Liver (tissue), 9 donors: Measurements from ENCODE around the gene ERBIN. TPM values are rescaled to one million over a fixed set of nuclear protein-coding genes. Genes with fewer than 3 reads are reported as not detected.

Source experiments
- DNase-seq: peaks from one replicate; pipeline ENCODE4 v3.0.0-alpha.2; 2017; ENCODE audit warnings: low spot score
- H3K27ac ChIP-seq, 2 donors: one replicate each; pipeline ENCODE4 v1.7.0; 2013; ENCODE audit warnings: inconsistent platforms in 2 of 2, low read length in 2 of 2, control low read depth in 1 of 2, low read depth in 1 of 2, mild to moderate bottlenecking in 1 of 2
- H3K27me3 ChIP-seq, 4 donors: one replicate each; pipeline versions ENCODE4 v1.6.1 to v1.7.0; 2013; ENCODE audit warnings: low read length in 3 of 4, inconsistent platforms in 1 of 4, mild to moderate bottlenecking in 1 of 4, moderate library complexity in 1 of 4; ENCODE audit not compliant: control insufficient read depth in 4 of 4, insufficient read depth in 4 of 4
- H3K36me3 ChIP-seq, 4 donors: one replicate each; pipeline versions ENCODE4 v1.6.1 to v1.7.0; 2013; ENCODE audit warnings: low read length in 3 of 4, mild to moderate bottlenecking in 3 of 4, low read depth in 1 of 4, moderate library complexity in 1 of 4; ENCODE audit not compliant: control insufficient read depth in 4 of 4, insufficient read depth in 3 of 4
- H3K4me1 ChIP-seq, 4 donors: one replicate each; pipeline versions ENCODE4 v1.6.1 to v1.7.0; 2013; ENCODE audit warnings: low read length in 3 of 4, mild to moderate bottlenecking in 3 of 4, moderate library complexity in 1 of 4; ENCODE audit not compliant: control insufficient read depth in 4 of 4, insufficient read depth in 4 of 4
- H3K4me3 ChIP-seq, 3 donors: one replicate each; pipeline versions ENCODE4 v1.6.1 to v1.7.0; 2013; ENCODE audit warnings: low read length in 3 of 3, control low read depth in 1 of 3, low read depth in 1 of 3, mild to moderate bottlenecking in 1 of 3
- H3K9ac ChIP-seq, 2 donors: one replicate each; pipeline ENCODE4 v1.7.0; 2013; ENCODE audit warnings: low read length in 2 of 2, mild to moderate bottlenecking in 2 of 2, moderate library complexity in 2 of 2, control low read depth in 1 of 2, low read depth in 1 of 2
- H3K9me3 ChIP-seq, 4 donors: one replicate each; pipeline versions ENCODE4 v1.6.1 to v1.7.0; 2013; ENCODE audit warnings: low read length in 3 of 4; ENCODE audit not compliant: control insufficient read depth in 4 of 4
- EGR1 ChIP-seq, 2 donors: IDR thresholded peaks; 2 replicates each; pipeline ENCODE4 v1.6.1; 2016 to 2018; ENCODE audit warnings: antibody characterized with exemption in 2 of 2, low read depth in 2 of 2
- FOXA1 ChIP-seq: IDR thresholded peaks from 2 replicates; pipeline ENCODE4 v1.6.1; 2016; ENCODE audit warnings: antibody characterized with exemption
- FOXA2 ChIP-seq: IDR thresholded peaks from 2 replicates; pipeline ENCODE4 v1.6.1; 2016; ENCODE audit warnings: antibody characterized with exemption
- HNF4G ChIP-seq: IDR thresholded peaks from 2 replicates; pipeline ENCODE4 v1.6.1; 2016; ENCODE audit warnings: antibody characterized with exemption
- JUND ChIP-seq, 2 donors: IDR thresholded peaks; 2 replicates each; pipeline ENCODE4 v1.6.1; 2016; ENCODE audit warnings: antibody characterized with exemption in 2 of 2
- NR2F2 ChIP-seq: IDR thresholded peaks from 2 replicates; pipeline ENCODE4 v1.6.1; 2016; ENCODE audit warnings: antibody characterized with exemption
- RAD21 ChIP-seq, 2 donors: IDR thresholded peaks; 2 replicates each; pipeline ENCODE4 v1.6.1; 2016; ENCODE audit warnings: antibody characterized with exemption in 2 of 2, mild to moderate bottlenecking in 2 of 2
- RXRA ChIP-seq, 2 donors: IDR thresholded peaks; 2 replicates each; pipeline ENCODE4 v1.6.1; 2017 to 2018; ENCODE audit warnings: antibody characterized with exemption in 2 of 2, mild to moderate bottlenecking in 1 of 2
- SP1 ChIP-seq: IDR thresholded peaks from 2 replicates; pipeline ENCODE4 v1.6.1; 2018; ENCODE audit warnings: antibody characterized with exemption, mild to moderate bottlenecking
- TAF1 ChIP-seq: conservative IDR thresholded peaks from 2 replicates; pipeline ENCODE4 v1.6.1; 2016; ENCODE audit warnings: antibody characterized with exemption, mild to moderate bottlenecking
- YY1 ChIP-seq: IDR thresholded peaks from 2 replicates; pipeline ENCODE4 v1.6.1; 2016; ENCODE audit warnings: antibody characterized with exemption, mild to moderate bottlenecking
- WGBS: extraction: QIAGEN DNeasy Blood & Tissue Kit; methylation state at CpG from one replicate; pipeline ENCODE4 v1.1.7; 2013; 5-methylcytosine and 5-hydroxymethylcytosine counted together
- polyA plus RNA-seq, 2 donors: library from polyadenylated mRNA; stranded (reverse) in 1 of 2; unstranded in 1 of 2; fragments of 200-250 nt in 1 of 2; fragments of >200 nt in 1 of 2; fragmentation: Nextera tagmentation in 1 of 2; extraction: Ambion mirVana in 1 of 2; gene quantifications; one replicate each; pipeline versions ENCODE4 v1.2.1 to v1.2.3, GENCODE V29; 2013 to 2015
- total RNA-seq, 2 donors: library from RNA; depleted of rRNA; stranded (reverse); fragments of >200 nt; gene quantifications; one replicate each; pipeline ENCODE4 v1.2.3, GENCODE V29; 2014
- TF ChIP-seq, protein P1 (sequence below): IDR thresholded peaks from 2 replicates; pipeline ENCODE4 v1.6.1; 2016; ENCODE audit warnings: antibody characterized with exemption
- TF ChIP-seq, protein P2 (sequence below): fragments of 150-350 bp; IDR thresholded peaks from 2 replicates; pipeline ENCODE4 v1.5.1; 2017; ENCODE audit warnings: improper control_type of control experiment, low read depth, low read length; ENCODE audit not compliant: missing input control
- TF ChIP-seq, protein P3 (sequence below): IDR thresholded peaks from 2 replicates; pipeline ENCODE4 v1.6.1; 2016; ENCODE audit warnings: antibody characterized with exemption
- TF ChIP-seq, protein P4 (sequence below): IDR thresholded peaks from 2 replicates; pipeline ENCODE4 v1.6.1; 2016; ENCODE audit warnings: antibody characterized with exemption, mild to moderate bottlenecking
- donor health status: healthy.
- donor health status: healthy.
- donor health status: healthy.
- donor health status: healthy.
- donor health status: healthy.

ERBIN gene
- total and polyA plus RNA-seq, 4 donors = 9.7 to 54.9 (median 32.5) TPM

DNA sequence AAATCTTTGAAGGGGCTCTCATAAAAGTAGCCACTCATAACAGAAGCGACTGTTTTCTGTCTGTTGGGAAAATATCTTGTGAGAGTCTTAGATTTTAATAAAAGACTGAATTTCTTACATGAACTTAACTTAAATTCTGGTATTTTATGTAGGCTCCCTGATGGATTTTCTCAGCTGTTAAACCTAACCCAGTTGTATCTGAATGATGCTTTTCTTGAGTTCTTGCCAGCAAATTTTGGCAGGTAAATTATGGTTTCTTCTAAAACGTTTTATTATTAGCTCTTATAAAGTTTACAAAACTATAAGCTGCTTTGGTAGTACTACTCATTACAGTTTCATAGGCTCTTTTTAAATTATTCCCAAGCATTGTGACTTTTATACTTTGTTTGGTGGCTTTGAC lies 87.0 kb downstream of the ERBIN start:
- no peak overlapping the region for H3K4me3 ChIP-seq
- no peak overlapping the region for H3K9ac ChIP-seq
- H3K27ac ChIP-seq = no peak overlapping the region
- 58% methylated on average over 2 of the region's 2 CpGs for WGBS
- H3K36me3 ChIP-seq = peaks cover 0 to 13% (median 3%) of the 10 kb centered on the region in 4 donors
- no peak for TF ChIP-seq HNF4G
- TF ChIP-seq, protein P1, sequence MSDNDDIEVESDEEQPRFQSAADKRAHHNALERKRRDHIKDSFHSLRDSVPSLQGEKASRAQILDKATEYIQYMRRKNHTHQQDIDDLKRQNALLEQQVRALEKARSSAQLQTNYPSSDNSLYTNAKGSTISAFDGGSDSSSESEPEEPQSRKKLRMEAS = no peak
- TF ChIP-seq EGR1 (IDR thresholded peaks at IDR 0.05; ENCODE audit: low read depth in 2 of 2) = no peak
- no peak for TF ChIP-seq FOXA1
- no peak for TF ChIP-seq FOXA2
- TF ChIP-seq, protein P2, sequence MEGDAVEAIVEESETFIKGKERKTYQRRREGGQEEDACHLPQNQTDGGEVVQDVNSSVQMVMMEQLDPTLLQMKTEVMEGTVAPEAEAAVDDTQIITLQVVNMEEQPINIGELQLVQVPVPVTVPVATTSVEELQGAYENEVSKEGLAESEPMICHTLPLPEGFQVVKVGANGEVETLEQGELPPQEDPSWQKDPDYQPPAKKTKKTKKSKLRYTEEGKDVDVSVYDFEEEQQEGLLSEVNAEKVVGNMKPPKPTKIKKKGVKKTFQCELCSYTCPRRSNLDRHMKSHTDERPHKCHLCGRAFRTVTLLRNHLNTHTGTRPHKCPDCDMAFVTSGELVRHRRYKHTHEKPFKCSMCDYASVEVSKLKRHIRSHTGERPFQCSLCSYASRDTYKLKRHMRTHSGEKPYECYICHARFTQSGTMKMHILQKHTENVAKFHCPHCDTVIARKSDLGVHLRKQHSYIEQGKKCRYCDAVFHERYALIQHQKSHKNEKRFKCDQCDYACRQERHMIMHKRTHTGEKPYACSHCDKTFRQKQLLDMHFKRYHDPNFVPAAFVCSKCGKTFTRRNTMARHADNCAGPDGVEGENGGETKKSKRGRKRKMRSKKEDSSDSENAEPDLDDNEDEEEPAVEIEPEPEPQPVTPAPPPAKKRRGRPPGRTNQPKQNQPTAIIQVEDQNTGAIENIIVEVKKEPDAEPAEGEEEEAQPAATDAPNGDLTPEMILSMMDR = no peak
- no peak for TF ChIP-seq RXRA (IDR thresholded peaks at IDR 0.05)
- TF ChIP-seq, protein P3, sequence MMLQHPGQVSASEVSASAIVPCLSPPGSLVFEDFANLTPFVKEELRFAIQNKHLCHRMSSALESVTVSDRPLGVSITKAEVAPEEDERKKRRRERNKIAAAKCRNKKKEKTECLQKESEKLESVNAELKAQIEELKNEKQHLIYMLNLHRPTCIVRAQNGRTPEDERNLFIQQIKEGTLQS = no peak
- no peak for TF ChIP-seq SP1
- no peaks in the 10 kb centered on the region for H3K27me3 ChIP-seq
- no peaks in the 10 kb centered on the region for H3K9me3 ChIP-seq
- DNase-seq = no peak
- peaks cover 0 to 1% (median 0%) of the 10 kb centered on the region in 4 donors for H3K4me1 ChIP-seq

DNA sequence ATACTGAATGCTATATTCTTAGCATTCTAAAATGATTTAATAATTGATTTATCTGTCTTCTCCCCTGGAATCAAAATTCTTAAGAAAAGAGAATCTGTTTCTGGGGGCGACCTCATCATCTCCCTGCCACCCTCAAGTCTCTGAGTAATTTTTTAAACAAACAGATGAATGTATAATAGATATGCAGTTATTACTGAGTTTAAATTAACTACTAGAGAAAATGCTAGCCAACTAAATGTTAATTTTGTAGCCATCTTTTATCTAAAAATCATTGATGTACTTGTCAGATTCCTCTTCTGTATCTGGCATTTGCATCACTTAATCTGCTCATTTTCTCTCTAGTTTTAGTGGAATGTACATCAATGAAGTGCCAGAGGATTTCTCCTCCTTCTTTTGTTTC lies 87.5 kb downstream of the ERBIN start:
- 97% methylated on average over 1 of the region's 1 CpG for WGBS
- Histone ChIP-seq H3K4me3 (no peak overlapping the region), H3K36me3 (peaks cover 0 to 13% (median 3%) of the 10 kb centered on the region in 4 donors)

More for the DNA sequence above, 87.5 kb downstream of the ERBIN start:
- H3K9ac ChIP-seq = no peak overlapping the region
- peaks cover 0 to 1% (median 0%) of the 10 kb centered on the region in 4 donors for H3K4me1 ChIP-seq
- H3K27me3 ChIP-seq = no peaks in the 10 kb centered on the region
- TF ChIP-seq FOXA2 (no peak), FOXA1 (no peak), RAD21 (IDR thresholded peaks at IDR 0.05) (no peak), YY1 (no peak), NR2F2 (no peak), JUND (IDR thresholded peaks at IDR 0.05) (no peak), TAF1 (no peak), HNF4G (no peak), EGR1 (IDR thresholded peaks at IDR 0.05; ENCODE audit: low read depth in 2 of 2) (no peak), RXRA (IDR thresholded peaks at IDR 0.05) (no peak)
- TF ChIP-seq, protein P2 = no peak
- TF ChIP-seq, protein P4, sequence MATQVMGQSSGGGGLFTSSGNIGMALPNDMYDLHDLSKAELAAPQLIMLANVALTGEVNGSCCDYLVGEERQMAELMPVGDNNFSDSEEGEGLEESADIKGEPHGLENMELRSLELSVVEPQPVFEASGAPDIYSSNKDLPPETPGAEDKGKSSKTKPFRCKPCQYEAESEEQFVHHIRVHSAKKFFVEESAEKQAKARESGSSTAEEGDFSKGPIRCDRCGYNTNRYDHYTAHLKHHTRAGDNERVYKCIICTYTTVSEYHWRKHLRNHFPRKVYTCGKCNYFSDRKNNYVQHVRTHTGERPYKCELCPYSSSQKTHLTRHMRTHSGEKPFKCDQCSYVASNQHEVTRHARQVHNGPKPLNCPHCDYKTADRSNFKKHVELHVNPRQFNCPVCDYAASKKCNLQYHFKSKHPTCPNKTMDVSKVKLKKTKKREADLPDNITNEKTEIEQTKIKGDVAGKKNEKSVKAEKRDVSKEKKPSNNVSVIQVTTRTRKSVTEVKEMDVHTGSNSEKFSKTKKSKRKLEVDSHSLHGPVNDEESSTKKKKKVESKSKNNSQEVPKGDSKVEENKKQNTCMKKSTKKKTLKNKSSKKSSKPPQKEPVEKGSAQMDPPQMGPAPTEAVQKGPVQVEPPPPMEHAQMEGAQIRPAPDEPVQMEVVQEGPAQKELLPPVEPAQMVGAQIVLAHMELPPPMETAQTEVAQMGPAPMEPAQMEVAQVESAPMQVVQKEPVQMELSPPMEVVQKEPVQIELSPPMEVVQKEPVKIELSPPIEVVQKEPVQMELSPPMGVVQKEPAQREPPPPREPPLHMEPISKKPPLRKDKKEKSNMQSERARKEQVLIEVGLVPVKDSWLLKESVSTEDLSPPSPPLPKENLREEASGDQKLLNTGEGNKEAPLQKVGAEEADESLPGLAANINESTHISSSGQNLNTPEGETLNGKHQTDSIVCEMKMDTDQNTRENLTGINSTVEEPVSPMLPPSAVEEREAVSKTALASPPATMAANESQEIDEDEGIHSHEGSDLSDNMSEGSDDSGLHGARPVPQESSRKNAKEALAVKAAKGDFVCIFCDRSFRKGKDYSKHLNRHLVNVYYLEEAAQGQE = no peak
- TF ChIP-seq, protein P1 = no peak
- DNase-seq = no peak
- no peak overlapping the region for H3K27ac ChIP-seq
- H3K9me3 ChIP-seq = no peaks in the 10 kb centered on the region
